Suppressor macrophage (primary cell): ENCODE results near the gene HIP1R.

Source experiments
- DNase-seq, 4 experiments: peaks; one replicate each; pipeline ENCODE4 v3.0.0-alpha.2; 2020 to 2022

The HIP1R gene

GRCh38 chr12:122834104-122834920 lies 945 bp upstream of the HIP1R start:
- peak in 3 of 4 experiments; percentile 15 to 30 (median 20) for DNase-seq

- DNase-seq: no peak
These were observed 431 bp downstream of the HIP1R start for GRCh38 chr12:122835750-122836026.

GRCh38 chr12:122836027-122836921 lies 1.0 kb downstream of the HIP1R start:
- peak; percentile 37 to 49 (median 42) for DNase-seq

GRCh38 chr12:122837306-122838265 lies 2.3 kb downstream of the HIP1R start:
- DNase-seq: no peak

GRCh38 chr12:122838841-122839240 lies 3.6 kb downstream of the HIP1R start:
- no peak for DNase-seq

- DNase-seq: no peak
These were observed 4.8 kb downstream of the HIP1R start for GRCh38 chr12:122839907-122840554.

- no peak for DNase-seq
These were observed 5.6 kb downstream of the HIP1R start for GRCh38 chr12:122840580-122841513.

- no peak for DNase-seq
These were observed 6.5 kb downstream of the HIP1R start for GRCh38 chr12:122841544-122842321.

- no peak for DNase-seq
These were observed 7.5 kb downstream of the HIP1R start for GRCh38 chr12:122842505-122843405.

- DNase-seq: no peak
These were observed 8.2 kb downstream of the HIP1R start for GRCh38 chr12:122843455-122843854.

- DNase-seq: no peak
These were observed 9.2 kb downstream of the HIP1R start for GRCh38 chr12:122844366-122844971.

- no peak for DNase-seq
These were observed 10.0 kb downstream of the HIP1R start for GRCh38 chr12:122845041-122845864.

- no peak for DNase-seq
These were observed 10.8 kb downstream of the HIP1R start for GRCh38 chr12:122845865-122846621.

- DNase-seq: no peak
These were observed 11.6 kb downstream of the HIP1R start for GRCh38 chr12:122846622-122847515.

GRCh38 chr12:122847516-122847836 lies 12.2 kb downstream of the HIP1R start:
- DNase-seq: no peak

GRCh38 chr12:122847921-122848421 lies 12.7 kb downstream of the HIP1R start:
- DNase-seq: no peak
